ENCODE results near the gene GAREM1.
"Not testable (repeated sequence)": the region's sequence is repeated elsewhere in the genome, so short reads cannot be mapped to it uniquely, and the experiment has no call there.

GAREM1 gene

GRCh38 chr18:32321826-32322225 is 148.9 kb downstream of the GAREM1 start:
- DNase-seq: no peak

- DNase-seq: no peak
These were observed 151.6 kb downstream of the GAREM1 start for GRCh38 chr18:32319084-32319483.

- DNase-seq: no peak
These were observed 152.1 kb downstream of the GAREM1 start for GRCh38 chr18:32318581-32318980.

GRCh38 chr18:32317651-32318050 is 153.0 kb downstream of the GAREM1 start:
- no peak for DNase-seq

GRCh38 chr18:32315881-32316280 is 154.8 kb downstream of the GAREM1 start:
- DNase-seq: no peak

- no peak for DNase-seq
These were observed 159.9 kb downstream of the GAREM1 start for GRCh38 chr18:32310774-32311173.

DNA sequence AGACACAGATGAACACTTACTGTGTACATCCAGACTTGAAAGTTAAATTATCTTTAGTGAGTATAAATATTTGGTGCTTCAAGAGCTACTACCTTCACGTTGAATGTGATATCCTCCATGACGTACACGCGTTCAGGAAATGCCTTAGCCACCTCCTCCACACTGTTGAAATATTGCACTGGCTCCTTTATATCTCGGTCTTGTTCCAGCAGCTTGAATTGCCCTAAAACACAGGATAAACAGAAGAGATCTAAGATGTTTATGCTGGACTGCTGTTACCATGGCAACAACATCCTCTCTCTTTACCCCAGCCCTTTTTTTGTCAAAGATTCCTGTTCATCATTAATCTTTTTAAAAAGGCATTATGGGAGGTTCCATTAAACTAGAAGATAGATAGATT is 160.6 kb downstream of the GAREM1 start:
- DNase-seq: no peak

DNA sequence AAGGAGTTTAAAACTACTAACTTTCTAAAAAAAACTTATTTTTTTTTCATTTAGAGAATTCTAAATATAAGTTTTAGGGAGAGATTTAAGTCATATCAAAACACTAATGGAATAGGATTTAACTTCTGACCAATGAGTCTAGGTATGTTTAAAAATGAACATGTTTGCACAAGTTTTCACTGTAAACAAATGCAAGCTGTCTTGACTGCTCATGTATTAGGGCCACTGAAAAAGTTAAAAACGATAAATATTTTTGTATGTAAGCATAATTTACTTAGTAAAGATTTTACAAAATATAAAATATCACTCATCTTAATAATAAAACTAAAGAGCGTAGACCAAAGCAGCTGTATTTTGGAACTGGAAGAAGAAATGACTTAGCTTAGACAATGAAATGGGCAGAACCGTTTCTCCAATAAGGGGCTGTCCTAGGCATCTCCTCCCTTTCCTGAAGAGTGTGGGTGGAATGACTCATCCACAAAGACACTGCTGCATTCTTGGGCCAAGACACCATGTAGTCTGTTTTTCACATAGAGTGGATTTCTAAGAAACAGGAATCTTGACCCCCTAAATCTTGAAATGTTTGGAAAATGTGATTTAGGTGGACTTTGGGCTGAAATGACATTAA is 162.1 kb downstream of the GAREM1 start:
- no peak for DNase-seq

GRCh38 chr18:32303400-32303799 is 167.3 kb downstream of the GAREM1 start:
- no peak for DNase-seq

- no peak for DNase-seq
These were observed 167.9 kb downstream of the GAREM1 start for GRCh38 chr18:32302806-32303205.

GRCh38 chr18:32301976-32302743 is 168.5 kb downstream of the GAREM1 start:
- DNase-seq: no peak

DNA sequence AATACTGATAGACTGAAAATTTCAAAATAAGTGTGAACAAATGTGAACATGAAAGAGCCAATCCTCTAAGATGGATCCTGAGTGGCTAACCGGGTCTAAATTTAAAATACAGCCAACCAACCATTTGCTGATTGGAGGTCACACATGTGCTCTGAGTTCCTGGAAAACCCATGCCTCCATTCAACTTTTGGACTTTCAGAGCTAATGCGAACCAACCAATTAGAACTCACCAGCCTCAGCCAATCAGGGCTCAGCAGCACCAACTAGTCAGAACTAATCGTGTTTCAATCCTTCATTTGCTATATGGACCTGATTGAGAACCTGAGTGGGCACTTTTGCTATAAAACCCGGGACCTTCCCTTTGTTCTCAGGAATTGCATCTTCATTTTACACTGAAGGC is 169.3 kb downstream of the GAREM1 start:
- DNase-seq: no peak

DNA sequence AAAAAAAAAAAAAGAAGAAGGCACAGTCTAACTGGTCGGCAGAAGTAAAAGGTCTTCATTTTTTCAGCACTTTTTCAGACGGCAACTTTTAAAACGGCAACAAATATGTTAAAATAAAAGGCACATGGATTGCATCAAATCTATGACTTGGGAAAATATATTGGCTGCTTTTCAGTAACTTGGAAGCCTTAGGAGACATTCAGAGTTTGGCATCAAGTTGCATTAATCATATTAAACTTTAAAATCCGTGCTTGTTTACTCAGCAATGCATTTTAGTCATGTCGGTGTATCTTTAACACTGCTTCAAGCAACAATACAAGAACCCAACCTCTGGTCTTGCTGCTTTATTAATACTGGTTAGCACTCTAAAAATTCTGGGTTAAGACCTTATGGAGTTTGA is 169.8 kb downstream of the GAREM1 start:
- DNase-seq: no peak

GRCh38 chr18:32299484-32299883 is 171.2 kb downstream of the GAREM1 start:
- DNase-seq: no peak

- no peak for DNase-seq
These were observed 172.5 kb downstream of the GAREM1 start for GRCh38 chr18:32298171-32298667.

GRCh38 chr18:32297579-32298170 is 173.0 kb downstream of the GAREM1 start:
- DNase-seq: no peak

DNA sequence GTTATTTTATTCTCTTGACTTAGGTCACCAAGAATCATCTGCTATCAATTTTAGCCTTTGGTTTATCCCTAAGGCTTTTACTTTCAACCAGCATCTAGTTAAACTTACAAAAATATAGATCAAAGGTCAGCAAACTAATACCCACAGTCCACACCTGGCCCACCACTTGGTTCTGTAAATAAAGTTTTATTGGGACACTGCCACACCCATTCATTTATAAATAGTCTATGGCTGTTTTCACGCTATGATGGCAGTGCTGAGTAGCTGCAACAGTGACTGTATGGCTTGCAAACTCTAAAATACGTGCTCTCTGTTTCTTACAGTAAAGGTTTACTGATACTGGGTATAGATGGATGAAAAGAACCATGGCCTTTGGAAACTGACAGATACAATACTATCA is 173.8 kb downstream of the GAREM1 start:
- no peak for DNase-seq

- DNase-seq: no peak
These were observed 175.1 kb downstream of the GAREM1 start for GRCh38 chr18:32295604-32296003.

DNA sequence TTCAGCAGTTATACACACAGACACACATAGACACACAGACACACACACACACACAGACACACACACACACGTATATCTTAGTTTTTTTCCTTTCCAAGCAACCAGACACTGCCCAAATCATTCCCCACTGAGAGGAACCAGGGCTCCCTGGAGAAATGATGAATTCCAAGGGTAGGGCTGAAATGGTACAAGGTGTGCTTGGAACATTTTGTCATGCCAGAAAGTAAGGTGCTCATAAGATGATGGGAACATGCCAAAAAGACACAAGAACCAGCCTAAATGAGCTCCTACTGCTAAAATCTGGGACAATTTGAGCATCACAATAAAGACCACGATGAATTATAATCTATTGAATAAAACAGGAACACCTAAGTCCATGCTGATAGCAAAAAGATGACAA is 177.6 kb downstream of the GAREM1 start:
- no peak for DNase-seq

- not testable (repeated sequence) for DNase-seq
These were observed 179.1 kb downstream of the GAREM1 start for GRCh38 chr18:32291623-32292022.

GRCh38 chr18:32290810-32291209 is 179.9 kb downstream of the GAREM1 start:
- DNase-seq: no peak

DNA sequence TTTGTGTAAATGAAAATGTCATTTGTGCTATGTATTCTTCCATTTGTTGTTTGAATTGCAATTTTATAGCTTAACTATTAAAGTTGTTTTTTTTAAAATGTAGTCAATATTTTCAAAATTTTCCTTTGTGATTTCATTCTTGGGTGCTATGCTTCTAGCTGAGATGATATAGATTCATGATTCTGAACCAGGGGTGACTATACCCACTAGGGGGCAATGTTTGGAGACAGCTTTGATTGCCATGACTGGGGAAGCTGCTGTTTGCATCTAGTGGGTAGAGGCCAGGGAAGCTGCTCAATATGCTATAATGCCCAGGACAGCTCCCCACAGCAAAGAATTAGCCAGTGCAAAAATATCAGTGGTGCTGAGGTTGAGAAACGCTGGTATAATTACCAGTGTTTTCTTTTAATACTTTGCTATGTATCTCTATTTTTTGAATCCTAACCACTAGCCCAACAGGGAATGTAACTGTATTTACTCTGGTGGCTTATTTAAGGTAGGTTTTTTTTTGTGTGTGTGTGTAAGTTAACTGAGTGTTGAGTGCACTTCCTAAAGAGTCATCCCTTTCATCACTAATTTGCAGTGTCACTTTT is 181.1 kb downstream of the GAREM1 start:
- peak; percentile 35 for DNase-seq

DNA sequence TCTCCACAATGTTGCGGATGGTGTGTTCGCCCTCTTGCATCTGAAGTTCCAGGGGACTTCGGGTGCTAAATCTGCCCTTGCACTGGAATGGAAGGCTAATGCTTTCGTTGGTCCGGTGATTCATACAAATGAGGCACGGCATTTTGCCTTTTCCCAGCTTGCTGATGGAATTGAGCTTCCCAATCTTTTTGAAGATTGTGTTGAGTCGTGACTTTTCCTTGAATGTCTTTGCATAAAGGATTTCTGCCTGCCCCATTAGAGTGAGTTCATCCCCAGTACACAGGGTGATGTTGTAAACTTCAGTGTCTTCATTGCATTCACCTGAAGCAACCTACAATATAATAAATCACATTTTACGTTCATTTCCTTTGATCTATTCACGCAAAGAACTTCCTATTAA is 182.8 kb downstream of the GAREM1 start:
- no peak for DNase-seq

DNA sequence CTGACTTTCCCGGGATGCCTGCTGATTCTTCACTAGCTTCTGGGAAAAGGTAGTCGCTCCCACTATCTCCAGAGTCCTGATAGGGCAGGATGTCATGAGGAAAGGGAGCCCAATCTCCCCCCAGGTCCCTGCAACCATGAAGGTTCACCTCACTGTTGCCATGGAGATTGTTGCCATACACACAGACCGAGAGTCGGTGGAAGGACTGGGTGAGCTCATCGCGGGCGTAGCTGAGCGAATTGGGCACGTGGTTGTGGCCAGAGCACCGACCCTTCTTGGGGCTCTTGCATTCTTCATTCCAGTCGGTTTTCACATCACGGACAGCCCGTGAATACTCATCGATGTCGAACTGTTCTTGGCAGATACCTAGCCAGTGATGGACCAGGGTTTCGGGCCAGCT is 183.4 kb downstream of the GAREM1 start:
- no peak for DNase-seq

Data from CD4-positive, alpha-beta T cell treated with Interleukin-21 for 1 hour (primary cell).